ENCODE measurements around the gene LIG1.

LIG1 gene

GRCh38 chr19:48139053-48139452 lies 31.1 kb downstream of the LIG1 start:
- Histone ChIP-seq H3K9me3 (no peaks in the 10 kb centered on the region), H3K27me3 (no peaks in the 10 kb centered on the region), H3K4me3 (ENCODE audit: low read depth, low read length) (no peak overlapping the region), H3K4me1 (no peaks in the 10 kb centered on the region), H3K36me3 (peaks cover 3% of the 10 kb centered on the region; the same call in 1 of the 2 replicates)
- no peak for DNase-seq
- TF ChIP-seq, protein P1, sequence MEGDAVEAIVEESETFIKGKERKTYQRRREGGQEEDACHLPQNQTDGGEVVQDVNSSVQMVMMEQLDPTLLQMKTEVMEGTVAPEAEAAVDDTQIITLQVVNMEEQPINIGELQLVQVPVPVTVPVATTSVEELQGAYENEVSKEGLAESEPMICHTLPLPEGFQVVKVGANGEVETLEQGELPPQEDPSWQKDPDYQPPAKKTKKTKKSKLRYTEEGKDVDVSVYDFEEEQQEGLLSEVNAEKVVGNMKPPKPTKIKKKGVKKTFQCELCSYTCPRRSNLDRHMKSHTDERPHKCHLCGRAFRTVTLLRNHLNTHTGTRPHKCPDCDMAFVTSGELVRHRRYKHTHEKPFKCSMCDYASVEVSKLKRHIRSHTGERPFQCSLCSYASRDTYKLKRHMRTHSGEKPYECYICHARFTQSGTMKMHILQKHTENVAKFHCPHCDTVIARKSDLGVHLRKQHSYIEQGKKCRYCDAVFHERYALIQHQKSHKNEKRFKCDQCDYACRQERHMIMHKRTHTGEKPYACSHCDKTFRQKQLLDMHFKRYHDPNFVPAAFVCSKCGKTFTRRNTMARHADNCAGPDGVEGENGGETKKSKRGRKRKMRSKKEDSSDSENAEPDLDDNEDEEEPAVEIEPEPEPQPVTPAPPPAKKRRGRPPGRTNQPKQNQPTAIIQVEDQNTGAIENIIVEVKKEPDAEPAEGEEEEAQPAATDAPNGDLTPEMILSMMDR (IDR thresholded peaks at IDR 0.05; ENCODE audit: low read depth, low read length) = no peak

DNA sequence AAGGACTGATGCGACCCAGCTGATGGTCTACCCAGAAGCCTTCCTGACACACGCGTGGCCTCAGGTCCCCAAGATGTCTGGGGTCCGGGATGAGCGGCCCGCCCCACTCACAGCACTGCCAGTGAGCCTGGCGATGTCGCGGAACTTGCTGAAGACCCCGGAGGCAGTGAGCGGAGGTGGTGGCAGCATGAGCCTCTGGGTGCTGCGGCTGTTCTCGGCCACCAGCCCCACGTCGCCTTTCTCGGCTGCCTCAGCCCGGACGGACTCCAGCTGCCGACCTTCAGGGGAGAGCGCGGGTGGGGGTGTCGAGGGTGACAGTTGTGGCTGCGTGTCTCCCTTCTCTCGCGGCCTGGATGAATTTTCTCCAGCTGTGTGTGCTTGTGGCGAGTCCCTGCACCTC lies 32.7 kb downstream of the LIG1 start:
- no peaks in the 10 kb centered on the region for H3K27me3 ChIP-seq
- H3K36me3 ChIP-seq = peaks cover 3% of the 10 kb centered on the region; the same call in 1 of the 2 replicates
- no peaks in the 10 kb centered on the region for H3K4me1 ChIP-seq
- TF ChIP-seq, protein P1 (IDR thresholded peaks at IDR 0.05; ENCODE audit: low read depth, low read length) = no peak
- H3K4me3 ChIP-seq (ENCODE audit: low read depth, low read length) = no peak overlapping the region
- no peaks in the 10 kb centered on the region for H3K9me3 ChIP-seq
- no peak for DNase-seq

DNA sequence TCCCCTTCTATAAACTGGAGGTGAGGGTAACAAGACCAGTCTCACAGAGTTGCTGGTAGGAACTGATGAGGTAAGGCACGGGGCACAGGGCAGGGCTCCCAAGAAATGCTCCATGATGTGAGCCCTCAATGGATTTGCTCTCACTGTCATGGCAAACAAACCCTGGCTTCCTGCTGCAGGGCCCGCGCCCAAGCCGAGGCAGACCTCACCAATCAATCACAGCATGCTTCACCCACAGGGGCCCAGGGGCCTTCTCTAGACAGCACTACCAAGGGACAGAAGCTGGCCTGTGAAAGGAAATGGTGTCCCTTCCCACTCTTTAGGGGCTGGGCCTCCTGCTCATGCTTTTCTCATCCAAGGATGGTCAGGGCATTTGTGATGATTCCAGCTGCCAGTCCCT lies 33.6 kb downstream of the LIG1 start:
- TF ChIP-seq, protein P1 (IDR thresholded peaks at IDR 0.05; ENCODE audit: low read depth, low read length) = no peak
- DNase-seq = no peak
- no peaks in the 10 kb centered on the region for H3K4me1 ChIP-seq
- H3K36me3 ChIP-seq = peaks cover 3% of the 10 kb centered on the region; the same call in 1 of the 2 replicates
- no peaks in the 10 kb centered on the region for H3K9me3 ChIP-seq
- H3K27me3 ChIP-seq = no peaks in the 10 kb centered on the region
- no peak overlapping the region for H3K4me3 ChIP-seq (ENCODE audit: low read depth, low read length)

DNA sequence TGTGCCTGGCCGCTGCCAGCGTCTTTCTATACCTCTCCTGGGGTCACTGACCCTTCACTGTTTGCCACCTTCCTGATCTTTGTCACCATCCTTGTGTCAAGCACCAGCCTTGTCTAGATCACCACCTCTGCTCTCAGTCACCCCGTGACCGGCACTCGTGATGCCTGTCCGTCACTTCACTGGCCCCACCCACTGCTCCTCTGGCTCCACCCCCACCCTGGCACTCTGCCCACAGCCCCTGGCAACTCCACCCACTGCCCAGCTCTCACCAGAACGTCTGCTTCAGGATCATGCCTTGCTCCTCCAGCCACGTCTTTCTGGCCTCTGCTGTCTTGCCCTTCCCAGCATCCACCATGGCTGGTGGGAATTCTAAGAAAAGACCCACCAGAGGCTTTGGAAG lies 34.7 kb downstream of the LIG1 start:
- TF ChIP-seq, protein P1 (IDR thresholded peaks at IDR 0.05; ENCODE audit: low read depth, low read length) = no peak
- DNase-seq = peak; percentile 85
- H3K27me3 ChIP-seq = no peaks in the 10 kb centered on the region

DNA sequence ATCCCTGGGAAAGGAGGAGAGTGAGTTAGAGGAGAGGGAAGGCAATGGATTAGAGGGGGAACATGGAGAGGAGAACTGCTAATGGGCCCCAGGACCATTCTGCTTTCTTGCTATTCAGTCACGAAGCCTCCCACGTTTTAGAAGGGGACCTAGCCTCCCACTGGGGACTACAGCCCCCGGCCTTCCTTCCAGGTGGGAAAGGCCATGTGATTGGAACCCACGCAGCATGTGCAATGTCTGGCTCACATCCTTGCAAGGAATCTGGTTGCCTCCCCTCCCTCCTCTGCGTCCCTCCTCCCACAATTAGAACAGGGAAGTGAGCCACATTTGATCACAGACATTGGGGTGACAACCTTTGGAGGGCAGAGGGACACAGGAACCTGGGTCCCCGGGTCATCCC lies 37.0 kb downstream of the LIG1 start:
- TF ChIP-seq, protein P1 (IDR thresholded peaks at IDR 0.05; ENCODE audit: low read depth, low read length) = no peak
- H3K9me3 ChIP-seq = no peaks in the 10 kb centered on the region
- peaks cover 7% of the 10 kb centered on the region for H3K36me3 ChIP-seq

More for the DNA sequence above, 34.7 kb downstream of the LIG1 start:
- Histone ChIP-seq H3K4me1 (no peaks in the 10 kb centered on the region), H3K36me3 (peaks cover 7% of the 10 kb centered on the region; the same call in 1 of the 2 replicates), H3K4me3 (ENCODE audit: low read depth, low read length) (peak overlapping the region; percentile 32), H3K9me3 (no peaks in the 10 kb centered on the region)

GRCh38 chr19:48127561-48127960 lies 42.6 kb downstream of the LIG1 start:
- no peaks in the 10 kb centered on the region for H3K4me1 ChIP-seq
- no peak overlapping the region for H3K4me3 ChIP-seq (ENCODE audit: low read depth, low read length)
- no peaks in the 10 kb centered on the region for H3K27me3 ChIP-seq
- no peaks in the 10 kb centered on the region for H3K9me3 ChIP-seq
- no peak for DNase-seq
- H3K36me3 ChIP-seq = peaks cover 19% of the 10 kb centered on the region
- TF ChIP-seq, protein P1 (IDR thresholded peaks at IDR 0.05; ENCODE audit: low read depth, low read length) = no peak

More for the DNA sequence above, 37.0 kb downstream of the LIG1 start:
- DNase-seq = no peak
- Histone ChIP-seq H3K4me1 (no peaks in the 10 kb centered on the region), H3K4me3 (ENCODE audit: low read depth, low read length) (no peak overlapping the region), H3K27me3 (no peaks in the 10 kb centered on the region)
